ENCODE data around the gene PIH1D1.

DNA sequence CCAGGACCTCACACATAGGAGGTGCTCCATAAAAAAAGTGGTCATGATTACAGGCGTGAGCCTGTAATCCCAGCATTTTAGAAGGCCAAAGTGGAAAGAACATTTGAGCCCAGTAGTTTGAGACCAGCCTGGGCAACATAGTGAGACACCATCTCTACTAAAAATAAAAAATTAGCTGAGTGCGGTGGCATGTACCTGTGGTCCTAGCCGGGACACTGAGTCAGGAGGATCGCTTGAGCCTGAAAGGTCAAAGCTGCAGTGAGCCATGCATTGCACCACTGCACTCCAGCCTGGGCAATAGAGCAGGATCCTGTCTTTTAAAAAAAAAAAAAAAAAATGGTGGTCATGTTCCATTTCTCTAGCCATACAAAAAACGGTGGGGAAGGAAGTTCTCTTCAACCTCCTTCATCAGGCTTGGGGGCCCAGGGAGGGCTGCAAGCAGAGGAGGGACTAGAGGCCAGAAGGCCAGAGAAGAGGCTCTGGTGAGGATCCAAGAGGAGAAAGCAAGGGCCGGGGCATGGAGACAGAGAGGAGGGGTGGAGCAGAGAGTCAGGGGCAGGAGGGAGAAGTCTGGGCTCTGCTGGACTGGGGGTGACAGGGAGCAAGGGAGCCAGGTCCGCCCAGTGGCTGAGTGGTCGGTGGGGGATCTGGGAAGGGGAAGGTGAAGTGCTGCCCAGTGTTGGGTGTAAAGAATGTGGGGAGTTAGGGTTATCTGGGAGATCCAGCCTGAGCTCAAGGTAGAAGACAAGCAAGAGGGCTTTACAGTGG is 54.7 kb downstream of the PIH1D1 start:
- TF ChIP-seq CTCF (IDR thresholded peaks at IDR 0.05) (no peak), POLR2AphosphoS5 (IDR thresholded peaks at IDR 0.05) (no peak)

Measured in suprapubic skin (tissue), 3 donors.